ENCODE measurements around the gene SNX6. TPM values are rescaled to one million over a fixed set of nuclear protein-coding genes. Genes with fewer than 3 reads are reported as not detected.
"Not testable (repeated sequence)": the region's sequence is repeated elsewhere in the genome, so short reads cannot be mapped to it uniquely, and the experiment has no call there.

The SNX6 gene
- polyA plus RNA-seq, 1 experiment: 59.7 TPM

GRCh38 chr14:34554540-34555250, 75.3 kb downstream of the SNX6 start:
- Histone ChIP-seq H3K27me3 (ENCODE audit: control insufficient read depth, insufficient read depth, low read length) (no peaks in the 10 kb centered on the region), H3K36me3 (ENCODE audit: control insufficient read depth, insufficient read depth, low read length) (no peaks in the 10 kb centered on the region), H3K4me3 (ENCODE audit: low read depth, low read length) (no peak overlapping the region)
- no peak for DNase-seq (ENCODE audit: low read depth)
- CTCF ChIA-PET: interaction anchor here (1.1 to 1.3 kb wide), 2 partner anchors 223 to 231 kb away, joined by 3 to 4 read pairs; no protein-coding TSS in a partner anchor
- TF ChIP-seq, protein P1, sequence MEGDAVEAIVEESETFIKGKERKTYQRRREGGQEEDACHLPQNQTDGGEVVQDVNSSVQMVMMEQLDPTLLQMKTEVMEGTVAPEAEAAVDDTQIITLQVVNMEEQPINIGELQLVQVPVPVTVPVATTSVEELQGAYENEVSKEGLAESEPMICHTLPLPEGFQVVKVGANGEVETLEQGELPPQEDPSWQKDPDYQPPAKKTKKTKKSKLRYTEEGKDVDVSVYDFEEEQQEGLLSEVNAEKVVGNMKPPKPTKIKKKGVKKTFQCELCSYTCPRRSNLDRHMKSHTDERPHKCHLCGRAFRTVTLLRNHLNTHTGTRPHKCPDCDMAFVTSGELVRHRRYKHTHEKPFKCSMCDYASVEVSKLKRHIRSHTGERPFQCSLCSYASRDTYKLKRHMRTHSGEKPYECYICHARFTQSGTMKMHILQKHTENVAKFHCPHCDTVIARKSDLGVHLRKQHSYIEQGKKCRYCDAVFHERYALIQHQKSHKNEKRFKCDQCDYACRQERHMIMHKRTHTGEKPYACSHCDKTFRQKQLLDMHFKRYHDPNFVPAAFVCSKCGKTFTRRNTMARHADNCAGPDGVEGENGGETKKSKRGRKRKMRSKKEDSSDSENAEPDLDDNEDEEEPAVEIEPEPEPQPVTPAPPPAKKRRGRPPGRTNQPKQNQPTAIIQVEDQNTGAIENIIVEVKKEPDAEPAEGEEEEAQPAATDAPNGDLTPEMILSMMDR (IDR thresholded peaks at IDR 0.05; ENCODE audit: insufficient read depth, low read depth, low read length): no peak
- POLR2A ChIA-PET: no interaction called here

GRCh38 chr14:34549276-34549966, 80.5 kb downstream of the SNX6 start:
- H3K4me3 ChIP-seq (ENCODE audit: low read depth, low read length); H3K36me3 ChIP-seq (ENCODE audit: control insufficient read depth, insufficient read depth, low read length); CTCF ChIA-PET; H3K27me3 ChIP-seq (ENCODE audit: control insufficient read depth, insufficient read depth, low read length); POLR2A ChIA-PET; DNase-seq (ENCODE audit: low read depth): not testable (repeated sequence)

- H3K4me3 ChIP-seq (ENCODE audit: low read depth, low read length): no peak overlapping the region
- no peaks in the 10 kb centered on the region for H3K27me3 ChIP-seq (ENCODE audit: control insufficient read depth, insufficient read depth, low read length)
- no peaks in the 10 kb centered on the region for H3K36me3 ChIP-seq (ENCODE audit: control insufficient read depth, insufficient read depth, low read length)
- ChIA-PET POLR2A (interaction anchor here (0.7 kb wide), 1 partner anchor 174 kb away, joined by 10 read pairs; no protein-coding TSS in a partner anchor), CTCF (no interaction called here)
- TF ChIP-seq, protein P1 (IDR thresholded peaks at IDR 0.05; ENCODE audit: insufficient read depth, low read depth, low read length): no peak
- no peak for DNase-seq (ENCODE audit: low read depth)
Measured at GRCh38 chr14:34548472-34548981, 81.4 kb downstream of the SNX6 start.

DNA sequence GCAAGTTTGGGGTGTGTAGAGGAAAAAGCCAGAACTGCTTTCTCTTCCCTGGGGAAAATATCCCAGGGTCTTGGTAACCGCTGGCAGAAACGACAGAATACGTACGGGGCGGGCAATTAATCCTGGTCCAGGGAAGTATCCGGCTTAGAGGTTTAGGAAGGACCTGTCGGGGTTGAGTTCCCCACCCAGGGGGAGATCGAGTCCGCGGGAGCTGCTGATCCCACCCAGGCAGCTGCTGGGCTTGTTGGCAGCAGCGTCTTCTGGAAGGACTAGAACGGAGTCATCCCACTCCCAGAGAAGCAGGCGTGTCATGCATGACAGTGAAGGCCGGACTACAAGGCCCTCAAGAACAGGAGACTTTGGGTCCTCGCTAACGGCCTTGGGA, 82.8 kb downstream of the SNX6 start:
- H3K4me3 ChIP-seq (ENCODE audit: low read depth, low read length); DNase-seq (ENCODE audit: low read depth); H3K27me3 ChIP-seq (ENCODE audit: control insufficient read depth, insufficient read depth, low read length); CTCF ChIA-PET; POLR2A ChIA-PET; H3K36me3 ChIP-seq (ENCODE audit: control insufficient read depth, insufficient read depth, low read length): not testable (repeated sequence)

GRCh38 chr14:34546272-34547135, 83.4 kb downstream of the SNX6 start:
- H3K36me3 ChIP-seq (ENCODE audit: control insufficient read depth, insufficient read depth, low read length); POLR2A ChIA-PET; H3K27me3 ChIP-seq (ENCODE audit: control insufficient read depth, insufficient read depth, low read length); DNase-seq (ENCODE audit: low read depth); CTCF ChIA-PET; H3K4me3 ChIP-seq (ENCODE audit: low read depth, low read length): not testable (repeated sequence)

GRCh38 chr14:34540181-34541059, 89.5 kb downstream of the SNX6 start:
- DNase-seq (ENCODE audit: low read depth); H3K27me3 ChIP-seq (ENCODE audit: control insufficient read depth, insufficient read depth, low read length); H3K36me3 ChIP-seq (ENCODE audit: control insufficient read depth, insufficient read depth, low read length); POLR2A ChIA-PET; CTCF ChIA-PET: not testable (repeated sequence)
- H3K4me3 ChIP-seq (ENCODE audit: low read depth, low read length): peak overlapping the region; percentile 100
